H9 (cell line): ENCODE results near the gene STK31. TPM values are rescaled to one million over a fixed set of nuclear protein-coding genes. Genes with fewer than 3 reads are reported as not detected.
"Not testable (repeated sequence)": the region's sequence is repeated elsewhere in the genome, so short reads cannot be mapped to it uniquely, and the experiment has no call there.

Experiments used
- DNase-seq: peaks from one replicate; pipeline ENCODE4 v3.0.0-alpha.2; 2017
- H2AFZ ChIP-seq: one replicate; pipeline ENCODE4 v1.6.1; 2013; ENCODE audit warnings: mild to moderate bottlenecking, low read length, control low read depth, moderate library complexity
- H2AK5ac ChIP-seq: 2 replicates; pipeline ENCODE4 v1.6.1; 2013; ENCODE audit warnings: low read length, control low read depth, mixed read lengths; ENCODE audit not compliant: insufficient read length
- H2BK120ac ChIP-seq: one replicate; pipeline ENCODE4 v1.6.1; 2013; ENCODE audit warnings: low read depth, mild to moderate bottlenecking, low read length, control low read depth, inconsistent platforms; ENCODE audit not compliant: poor library complexity, severe bottlenecking
- H2BK12ac ChIP-seq: 2 replicates; pipeline ENCODE4 v1.6.1; 2013; ENCODE audit warnings: low read length, control low read depth, mixed read lengths, low read depth; ENCODE audit not compliant: insufficient read length
- H2BK15ac ChIP-seq: 2 replicates; pipeline ENCODE4 v1.6.1; 2013; ENCODE audit warnings: low read depth, low read length, control low read depth
- H2BK20ac ChIP-seq: one replicate; pipeline ENCODE4 v1.6.1; 2013; ENCODE audit warnings: low read depth, mild to moderate bottlenecking, low read length, control low read depth, inconsistent platforms; ENCODE audit not compliant: poor library complexity, severe bottlenecking
- H2BK5ac ChIP-seq: 2 replicates; pipeline ENCODE4 v1.6.1; 2013; ENCODE audit warnings: low read length, control low read depth, mixed read lengths; ENCODE audit not compliant: insufficient read length
- H3K14ac ChIP-seq: 2 replicates; pipeline ENCODE4 v1.6.1; 2013; ENCODE audit warnings: low read length, control low read depth; ENCODE audit not compliant: insufficient read depth
- H3K18ac ChIP-seq: 2 replicates; pipeline ENCODE4 v1.6.1; 2013; ENCODE audit warnings: low read depth, mild to moderate bottlenecking, mixed read lengths, low read length, control low read depth; ENCODE audit not compliant: insufficient read length
- H3K23ac ChIP-seq: 2 replicates; pipeline ENCODE4 v1.6.1; 2013; ENCODE audit warnings: low read length, control low read depth, mixed read lengths, low read depth; ENCODE audit not compliant: insufficient read length
- H3K23me2 ChIP-seq: 2 replicates; pipeline ENCODE4 v1.6.1; 2013; ENCODE audit warnings: low read depth, mild to moderate bottlenecking, mixed read lengths, low read length, control low read depth; ENCODE audit not compliant: insufficient read length, poor library complexity, severe bottlenecking
- H3K27ac ChIP-seq: 2 replicates; pipeline ENCODE4 v1.5.1; 2013; ENCODE audit warnings: low read length, control low read depth, mixed read lengths, low read depth; ENCODE audit not compliant: insufficient read length
- H3K27me3 ChIP-seq: 2 replicates; pipeline ENCODE4 v1.6.1; 2013; ENCODE audit warnings: low read length, control low read depth, inconsistent platforms; ENCODE audit not compliant: insufficient read depth
- H3K4ac ChIP-seq: 2 replicates; pipeline ENCODE4 v1.6.1; 2013; ENCODE audit warnings: low read depth, mild to moderate bottlenecking, control low read depth, inconsistent platforms, low read length, moderate library complexity
- H3K4me1 ChIP-seq: 2 replicates; pipeline ENCODE4 v1.6.1; 2013; ENCODE audit warnings: low read length, control low read depth, inconsistent platforms; ENCODE audit not compliant: insufficient read depth
- H3K4me2 ChIP-seq: 2 replicates; pipeline ENCODE4 v1.6.1; 2013; ENCODE audit warnings: low read length, control low read depth, mixed read lengths; ENCODE audit not compliant: insufficient read length, insufficient read depth
- H3K56ac ChIP-seq: 2 replicates; pipeline ENCODE4 v1.6.1; 2013; ENCODE audit warnings: low read depth, mild to moderate bottlenecking, mixed read lengths, low read length, control low read depth; ENCODE audit not compliant: insufficient read length
- H3K79me1 ChIP-seq: 2 replicates; pipeline ENCODE4 v1.6.1; 2013; ENCODE audit warnings: low read depth, mild to moderate bottlenecking, moderate library complexity, low read length, control low read depth, inconsistent platforms; ENCODE audit not compliant: insufficient read depth, poor library complexity, severe bottlenecking
- H3K79me2 ChIP-seq: 2 replicates; pipeline ENCODE4 v1.6.1; 2013; ENCODE audit warnings: low read length, control low read depth, inconsistent platforms; ENCODE audit not compliant: insufficient read depth
- H3K9ac ChIP-seq: 2 replicates; pipeline ENCODE4 v1.6.1; 2013; ENCODE audit warnings: low read length, control low read depth, mixed read lengths; ENCODE audit not compliant: insufficient read length; ENCODE audit errors: extremely low read depth
- H3K9me3 ChIP-seq: one replicate; pipeline ENCODE4 v1.6.1; 2013; ENCODE audit warnings: low read depth, low read length, inconsistent platforms; ENCODE audit not compliant: control insufficient read depth
- H3T11ph ChIP-seq: one replicate; pipeline ENCODE4 v1.6.1; 2013; ENCODE audit warnings: mild to moderate bottlenecking, low read length, control low read depth, inconsistent platforms
- H4K20me1 ChIP-seq: one replicate; pipeline ENCODE4 v1.6.1; 2013; ENCODE audit not compliant: control insufficient read depth, insufficient read length, insufficient read depth
- H4K5ac ChIP-seq: 2 replicates; pipeline ENCODE4 v1.6.1; 2013; ENCODE audit warnings: low read depth, mild to moderate bottlenecking, mixed read lengths, low read length, control low read depth; ENCODE audit not compliant: insufficient read length
- H4K8ac ChIP-seq: replicated peaks from 2 replicates; pipeline ENCODE4 v1.6.1; 2013; ENCODE audit warnings: low read length, control low read depth, mixed read lengths, low read depth; ENCODE audit not compliant: insufficient read length
- H4K91ac ChIP-seq: 2 replicates; pipeline ENCODE4 v1.6.1; 2013; ENCODE audit warnings: low read depth, mild to moderate bottlenecking, moderate library complexity, mixed read lengths, low read length, control low read depth; ENCODE audit not compliant: insufficient read length
- H3K27ac Mint-ChIP-seq, 3 experiments: 2 replicates in 2 of 3; 3 replicates in 1 of 3; pipeline ENCODE4 v1.8.0; 2020 to 2021; ENCODE audit warnings: mixed read lengths in 3 of 3, mild to moderate bottlenecking in 1 of 3, moderate library complexity in 1 of 3
- H3K27me3 Mint-ChIP-seq: 2 replicates; pipeline ENCODE4 v1.8.0; 2021; ENCODE audit warnings: low read depth, mild to moderate bottlenecking, moderate library complexity, mixed read lengths
- H3K36me3 Mint-ChIP-seq, 3 experiments: 2 replicates in 2 of 3; 3 replicates in 1 of 3; pipeline ENCODE4 v1.8.0; 2020 to 2021; ENCODE audit warnings: low read depth in 3 of 3, mixed read lengths in 3 of 3; ENCODE audit not compliant: insufficient read depth in 1 of 3
- H3K4me1 Mint-ChIP-seq, 2 experiments: 2 replicates each; pipeline ENCODE4 v1.8.0; 2020; ENCODE audit warnings: mixed read lengths in 2 of 2
- H3K4me3 Mint-ChIP-seq, 2 experiments: 2 replicates in 1 of 2; 3 replicates in 1 of 2; pipeline ENCODE4 v1.8.0; 2020 to 2021; ENCODE audit warnings: mild to moderate bottlenecking in 2 of 2, mixed read lengths in 2 of 2, moderate library complexity in 1 of 2
- H3K9me3 Mint-ChIP-seq, 2 experiments: 2 replicates in 1 of 2; 3 replicates in 1 of 2; pipeline ENCODE4 v1.8.0; 2020; ENCODE audit warnings: mild to moderate bottlenecking in 2 of 2, mixed read lengths in 2 of 2, moderate library complexity in 1 of 2
- CTCF ChIP-seq: fragments of 200-600 bp; sonication (generic); conservative IDR thresholded peaks from 3 replicates; pipeline ENCODE4 v1.8.0; 2021; ENCODE audit warnings: antibody characterized with exemption, mild to moderate bottlenecking
- WGBS: extraction: QIAGEN DNeasy Blood & Tissue Kit; methylation state at CpG from one replicate; pipeline ENCODE4 v1.1.7; 2013; ENCODE audit warnings: missing lambda C conversion rate, low lambda C conversion rate, mixed read lengths; ENCODE audit not compliant: insufficient read length; ENCODE audit errors: extremely low coverage; 5-methylcytosine and 5-hydroxymethylcytosine counted together
- total RNA-seq: library from RNA; stranded (reverse); gene quantifications from 2 replicates; pipeline ENCODE4 v1.2.1, GENCODE V29; 2021

STK31 gene
- total RNA-seq, 1 experiment from 2014 or later = 0.24 TPM

GRCh38 chr7:23768022-23768421 lies 58.0 kb downstream of the STK31 start:
- H3K79me2 ChIP-seq = no peaks in the 10 kb centered on the region
- H3T11ph ChIP-seq = no peak overlapping the region
- no peak overlapping the region for H2BK20ac ChIP-seq
- no peak overlapping the region for H3K27ac ChIP-seq
- H3K9ac ChIP-seq = no peak overlapping the region
- no peak overlapping the region for H2BK12ac ChIP-seq
- H3K4me2 ChIP-seq = no peak overlapping the region
- no CpG with 5 or more reads among the region's 3 CpGs for WGBS
- Mint-ChIP-seq H3K36me3 (no peaks in the 10 kb centered on the region; a peak in 1 of 7 replicates), H3K27me3 (peaks cover under 1% of the 10 kb centered on the region; the same call in 1 of the 2 replicates), H3K4me3 (no peak overlapping the region), H3K4me1 (peaks cover 3 to 8% of the 10 kb centered on the region in 2 experiments; a peak in 3 of 4 replicates), H3K27ac (no peak overlapping the region), H3K9me3 (peaks cover 0 to 2% of the 10 kb centered on the region in 2 experiments; a peak in 2 of 5 replicates)
- H3K4ac ChIP-seq = no peak overlapping the region
- H4K8ac ChIP-seq = no peak overlapping the region
- no peak overlapping the region for H2BK15ac ChIP-seq
- TF ChIP-seq CTCF = no peak
- H3K23me2 ChIP-seq = no peaks in the 10 kb centered on the region
- H2AK5ac ChIP-seq = no peak overlapping the region
- no peaks in the 10 kb centered on the region for H3K4me1 ChIP-seq
- no peaks in the 10 kb centered on the region for H3K9me3 ChIP-seq
- H3K79me1 ChIP-seq = no peaks in the 10 kb centered on the region
- DNase-seq = no peak
- no peak overlapping the region for H4K5ac ChIP-seq
- no peak overlapping the region for H3K14ac ChIP-seq
- H3K18ac ChIP-seq = no peak overlapping the region
- H3K23ac ChIP-seq = no peak overlapping the region
- no peak overlapping the region for H2AFZ ChIP-seq
- H3K56ac ChIP-seq = no peak overlapping the region
- no peak overlapping the region for H2BK5ac ChIP-seq
- no peak overlapping the region for H4K91ac ChIP-seq
- H4K20me1 ChIP-seq = no peaks in the 10 kb centered on the region
- no peaks in the 10 kb centered on the region for H3K27me3 ChIP-seq
- no peak overlapping the region for H2BK120ac ChIP-seq

- not testable (repeated sequence) for H3K36me3 Mint-ChIP-seq, H3K14ac ChIP-seq, H2AK5ac ChIP-seq, H2BK20ac ChIP-seq, H3K9ac ChIP-seq, H2BK15ac ChIP-seq, H2BK120ac ChIP-seq, H3K4ac ChIP-seq, H2AFZ ChIP-seq, H4K91ac ChIP-seq, H3K27ac Mint-ChIP-seq, DNase-seq, H3T11ph ChIP-seq, H4K5ac ChIP-seq, H3K9me3 ChIP-seq, H3K4me2 ChIP-seq, H3K56ac ChIP-seq, H3K27me3 Mint-ChIP-seq, H3K4me1 ChIP-seq, H3K18ac ChIP-seq, H3K79me1 ChIP-seq, H4K20me1 ChIP-seq, H3K79me2 ChIP-seq, H2BK5ac ChIP-seq, H3K27ac ChIP-seq, H2BK12ac ChIP-seq, H3K23ac ChIP-seq, H3K4me3 Mint-ChIP-seq, H4K8ac ChIP-seq, H3K23me2 ChIP-seq, H3K27me3 ChIP-seq
- no CpG with 5 or more reads among the region's 7 CpGs for WGBS
- peaks cover 5 to 13% of the 10 kb centered on the region in 2 experiments; a peak in 3 of 4 replicates for H3K4me1 Mint-ChIP-seq
- H3K9me3 Mint-ChIP-seq = peaks cover 2 to 10% of the 10 kb centered on the region in 2 experiments; a peak in 4 of 5 replicates
Observed at GRCh38 chr7:23779185-23779800, 69.3 kb downstream of the STK31 start.
